Measurements from ENCODE around the gene DCDC2.
"Not testable (repeated sequence)": the region's sequence is repeated elsewhere in the genome, so short reads cannot be mapped to it uniquely, and the experiment has no call there.

DNA sequence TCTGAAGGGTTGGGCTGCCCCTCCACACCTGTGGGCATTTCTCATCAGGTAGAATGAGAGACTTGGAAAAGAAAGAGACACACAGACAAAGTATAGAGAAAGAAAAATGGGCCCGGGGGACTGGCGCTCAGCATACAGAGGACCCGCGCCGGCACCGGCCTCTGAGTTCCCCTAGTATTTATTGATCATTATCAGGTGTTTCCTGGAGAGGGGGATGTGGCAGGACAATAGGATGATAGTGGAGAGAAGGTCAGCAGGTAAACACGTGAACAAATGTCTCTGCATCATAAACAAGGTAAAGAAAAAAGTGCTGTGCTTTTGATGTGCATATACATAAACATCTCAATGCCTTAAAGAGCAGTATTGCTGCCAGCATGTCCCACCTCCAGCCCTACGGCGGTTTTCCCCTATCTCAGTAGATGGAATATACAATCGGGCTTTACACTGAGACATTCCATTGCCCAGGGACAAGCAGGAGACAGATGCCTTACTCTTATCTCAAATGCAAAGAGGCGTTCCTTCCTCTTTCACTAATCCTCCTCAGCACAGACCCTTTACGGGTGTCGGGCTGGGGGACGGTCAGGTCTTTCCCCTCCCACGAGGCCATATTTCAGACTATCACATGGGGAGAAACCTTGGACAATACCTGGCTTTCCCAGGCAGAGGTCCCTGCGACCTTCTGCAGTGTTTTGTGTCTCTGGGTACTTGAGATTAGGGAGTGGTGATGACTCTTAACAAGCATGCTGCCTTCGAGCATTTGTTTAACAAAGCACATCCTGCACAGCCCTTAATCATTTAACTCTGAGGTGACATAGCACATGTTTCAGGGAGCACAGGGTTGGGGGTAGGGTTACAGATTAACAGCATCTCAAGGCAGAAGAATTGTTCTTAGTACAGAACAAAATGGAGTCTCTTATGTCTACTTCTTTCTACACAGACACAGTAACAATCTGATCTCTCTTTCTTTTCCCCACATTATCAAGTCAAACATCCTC is 42.5 kb upstream of the DCDC2 start:
- TF ChIP-seq, protein P1, sequence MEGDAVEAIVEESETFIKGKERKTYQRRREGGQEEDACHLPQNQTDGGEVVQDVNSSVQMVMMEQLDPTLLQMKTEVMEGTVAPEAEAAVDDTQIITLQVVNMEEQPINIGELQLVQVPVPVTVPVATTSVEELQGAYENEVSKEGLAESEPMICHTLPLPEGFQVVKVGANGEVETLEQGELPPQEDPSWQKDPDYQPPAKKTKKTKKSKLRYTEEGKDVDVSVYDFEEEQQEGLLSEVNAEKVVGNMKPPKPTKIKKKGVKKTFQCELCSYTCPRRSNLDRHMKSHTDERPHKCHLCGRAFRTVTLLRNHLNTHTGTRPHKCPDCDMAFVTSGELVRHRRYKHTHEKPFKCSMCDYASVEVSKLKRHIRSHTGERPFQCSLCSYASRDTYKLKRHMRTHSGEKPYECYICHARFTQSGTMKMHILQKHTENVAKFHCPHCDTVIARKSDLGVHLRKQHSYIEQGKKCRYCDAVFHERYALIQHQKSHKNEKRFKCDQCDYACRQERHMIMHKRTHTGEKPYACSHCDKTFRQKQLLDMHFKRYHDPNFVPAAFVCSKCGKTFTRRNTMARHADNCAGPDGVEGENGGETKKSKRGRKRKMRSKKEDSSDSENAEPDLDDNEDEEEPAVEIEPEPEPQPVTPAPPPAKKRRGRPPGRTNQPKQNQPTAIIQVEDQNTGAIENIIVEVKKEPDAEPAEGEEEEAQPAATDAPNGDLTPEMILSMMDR (IDR thresholded peaks at IDR 0.05), result not testable (repeated sequence)
- TF ChIP-seq POLR2A (IDR thresholded peaks at IDR 0.05), result not testable (repeated sequence)

Data from sigmoid colon (tissue), 3 donors.